Fibroblast of skin of abdomen (primary cell): ENCODE results near the gene XIRP2.

ENCODE experiments used
- DNase-seq: peaks from one replicate; pipeline ENCODE4 v3.0.0-alpha.2; 2013

The XIRP2 gene

DNA sequence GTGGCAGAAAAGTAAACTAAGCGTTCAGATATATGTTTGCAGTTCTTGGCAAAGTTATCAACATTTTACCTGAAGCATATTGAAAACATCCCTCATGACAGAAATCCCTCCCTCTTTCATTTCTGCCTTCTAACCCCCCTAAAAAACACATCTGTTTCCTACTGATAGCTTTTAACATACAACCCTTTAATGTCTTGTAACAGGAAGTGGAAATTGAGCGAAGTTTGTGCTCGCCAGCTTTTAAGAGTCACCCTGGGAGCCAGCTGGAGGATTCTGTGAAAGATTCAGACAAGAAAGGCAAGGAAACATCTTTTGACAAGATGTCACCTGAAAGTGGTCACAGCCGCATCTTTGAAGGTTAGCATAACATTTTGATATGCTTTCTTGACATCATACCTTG, 247.4 kb downstream of the XIRP2 start:
- DNase-seq: no peak

DNA sequence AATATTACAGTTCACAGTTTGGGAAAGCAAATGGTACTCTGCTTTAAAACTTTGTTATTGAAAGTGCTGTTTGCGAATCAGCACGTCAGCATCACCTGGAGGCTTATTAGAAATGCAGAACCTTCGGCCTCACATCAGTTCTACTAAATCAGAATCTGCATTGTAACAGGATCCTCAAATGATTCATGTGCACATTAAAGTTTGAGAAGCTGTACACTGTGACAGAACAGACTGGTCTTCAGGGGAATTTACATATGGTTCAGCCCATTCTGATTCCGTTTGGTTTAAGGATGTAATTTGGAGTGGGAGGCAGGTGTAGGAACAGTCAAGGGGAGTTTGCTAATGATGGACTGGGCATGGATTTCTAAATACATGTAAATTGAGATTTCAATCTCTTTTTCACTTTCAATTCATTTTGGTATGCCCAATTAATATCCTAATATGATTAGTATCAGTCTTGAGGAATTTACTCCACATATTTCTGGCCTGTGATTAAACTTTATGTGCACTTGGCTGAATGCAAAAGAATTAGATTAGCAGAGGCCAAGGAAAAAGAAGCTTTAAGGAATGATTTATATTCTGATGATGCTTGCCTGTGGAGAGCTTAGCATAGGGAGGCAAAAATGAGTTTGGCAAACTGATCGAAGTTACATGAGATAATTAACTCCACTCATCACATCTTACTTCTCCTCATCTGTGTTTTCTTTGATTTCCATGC, 248.8 kb downstream of the XIRP2 start:
- DNase-seq: peak; percentile 46

GRCh38 chr2:167140330-167140729, 252.1 kb downstream of the XIRP2 start:
- no peak for DNase-seq

DNA sequence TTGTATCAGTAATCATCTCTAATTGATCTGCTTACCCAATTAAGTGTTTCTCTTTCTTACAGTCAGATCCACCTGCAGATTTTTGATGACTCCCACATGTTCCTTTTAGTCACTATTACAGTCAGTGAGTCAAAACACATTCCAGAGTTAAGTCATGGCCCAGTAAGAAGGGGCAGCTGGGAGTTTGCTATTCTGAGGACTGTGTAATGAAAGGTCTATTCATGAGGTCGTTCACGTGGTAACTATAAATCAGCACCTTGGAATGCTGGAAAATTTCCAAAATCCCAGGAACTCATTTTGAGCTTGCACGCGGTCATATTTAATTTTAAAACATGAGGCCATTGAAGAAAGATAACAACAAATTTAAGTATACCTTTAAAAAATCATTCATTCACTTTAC, 252.5 kb downstream of the XIRP2 start:
- peak; percentile 97 for DNase-seq

- no peak for DNase-seq
Observed at GRCh38 chr2:167142554-167142953, 254.3 kb downstream of the XIRP2 start.

DNA sequence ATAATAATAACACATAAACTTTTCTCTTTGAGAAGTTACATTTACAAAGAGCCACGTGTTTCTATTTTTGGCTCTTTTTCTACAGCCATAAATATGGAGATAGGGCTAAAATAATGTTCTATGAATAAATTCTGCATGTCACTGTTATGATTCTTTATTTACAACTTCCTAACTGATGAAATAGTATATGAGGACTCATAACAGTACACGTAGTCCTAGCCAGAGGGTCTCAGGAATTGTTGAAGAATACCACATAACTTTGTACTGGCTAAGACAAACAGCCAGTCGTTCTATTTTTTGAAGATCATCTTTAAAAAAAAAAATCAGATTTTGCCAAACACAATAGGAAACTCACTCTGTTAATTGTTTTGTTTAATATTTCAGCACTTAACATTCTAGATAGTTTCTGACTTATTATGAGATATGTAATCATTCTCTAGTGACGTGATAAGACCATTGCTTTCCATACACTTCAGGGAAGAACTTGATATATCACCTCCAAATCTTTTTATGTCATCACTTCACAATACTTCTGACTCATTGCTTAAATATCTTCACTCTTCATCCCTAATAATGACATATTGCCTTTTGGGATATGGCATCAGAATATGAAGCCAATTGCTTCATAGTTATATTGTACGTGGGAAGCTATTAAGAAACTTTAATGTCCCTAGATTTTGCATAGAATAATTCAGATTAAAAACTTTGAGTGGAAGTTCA, 256.1 kb downstream of the XIRP2 start:
- peak; percentile 57 for DNase-seq

GRCh38 chr2:167147271-167147941, 259.1 kb downstream of the XIRP2 start:
- no peak for DNase-seq

- no peak for DNase-seq
Observed at GRCh38 chr2:167151894-167152293, 263.6 kb downstream of the XIRP2 start.

DNA sequence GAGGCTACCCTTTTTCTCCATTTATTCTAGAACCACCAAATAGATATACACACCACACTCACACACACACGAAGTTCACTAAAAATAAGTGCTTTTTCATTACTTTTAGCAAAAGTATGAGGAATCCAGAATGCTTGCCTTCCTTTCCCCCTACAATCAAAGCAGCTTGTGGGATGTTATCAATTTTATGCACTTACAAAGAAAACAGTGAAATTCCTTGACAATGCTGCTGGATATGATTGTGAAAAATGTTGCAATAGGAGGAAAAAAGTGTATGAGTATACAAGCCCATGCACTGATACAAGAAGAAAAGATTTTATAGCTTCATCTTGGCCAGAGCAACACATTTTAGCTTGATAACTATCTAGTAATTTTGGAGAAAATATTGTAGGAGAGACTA, 269.2 kb downstream of the XIRP2 start:
- DNase-seq: peak; percentile 23

DNA sequence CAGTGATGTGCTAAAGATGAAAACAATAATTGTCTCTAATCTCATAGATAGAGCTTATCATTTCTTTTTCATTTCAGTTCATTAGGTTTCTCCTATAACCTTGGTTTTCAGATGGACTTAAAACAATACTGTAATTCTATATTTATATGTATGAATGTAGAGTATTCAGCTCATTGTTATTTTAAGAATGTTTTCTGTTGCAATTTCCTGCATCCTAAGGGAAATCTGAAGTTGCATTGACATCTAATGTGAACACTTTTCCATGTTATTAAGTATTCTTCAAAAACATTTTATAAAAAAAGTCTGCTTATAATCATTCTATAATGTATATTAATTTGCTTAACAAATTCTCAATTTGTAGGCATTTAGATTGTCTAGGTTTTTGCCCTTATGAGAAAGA, 288.9 kb downstream of the XIRP2 start:
- peak; percentile 51 for DNase-seq

DNA sequence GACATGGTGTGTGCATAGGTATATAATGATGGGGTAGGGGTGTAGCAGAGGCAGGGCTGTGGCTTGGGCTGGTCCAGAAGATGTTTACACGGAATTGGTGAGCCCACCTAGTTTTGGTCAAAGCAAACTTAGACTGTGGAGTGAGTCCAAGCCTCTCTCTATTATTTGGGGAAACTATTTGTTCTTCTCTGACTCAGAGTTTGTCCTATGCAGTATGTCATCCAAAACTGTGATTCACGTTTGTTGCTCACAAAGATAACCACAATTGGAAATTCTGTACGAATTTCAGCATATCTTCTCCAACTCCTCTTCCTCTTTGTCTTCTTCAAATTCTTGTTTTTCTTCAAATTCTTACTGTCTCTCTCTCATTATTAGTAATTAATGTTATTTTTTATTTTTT, 292.9 kb downstream of the XIRP2 start:
- DNase-seq: peak; percentile 54

- DNase-seq: no peak
Observed at GRCh38 chr2:167181688-167182087, 293.4 kb downstream of the XIRP2 start.

GRCh38 chr2:167182403-167182802, 294.1 kb downstream of the XIRP2 start:
- DNase-seq: no peak

DNA sequence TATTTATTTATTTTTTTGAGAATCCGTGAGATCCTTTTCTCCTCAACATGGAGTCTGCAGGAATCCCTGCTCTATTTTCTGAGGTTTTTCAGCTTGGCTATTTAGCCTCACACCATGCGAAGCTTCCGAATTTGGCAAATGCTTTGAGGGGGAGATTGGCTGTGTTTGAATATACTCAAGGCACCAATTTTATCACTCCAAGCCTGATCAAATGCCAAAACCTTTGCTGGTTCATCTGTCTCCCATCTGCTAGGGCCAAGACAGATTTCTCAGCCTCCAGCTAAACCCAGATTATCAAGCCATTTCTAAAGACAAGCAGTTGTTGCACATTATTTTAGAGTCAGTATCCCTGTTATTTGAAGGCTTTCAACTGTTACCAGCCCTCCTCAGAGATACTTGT, 295.7 kb downstream of the XIRP2 start:
- no peak for DNase-seq

DNA sequence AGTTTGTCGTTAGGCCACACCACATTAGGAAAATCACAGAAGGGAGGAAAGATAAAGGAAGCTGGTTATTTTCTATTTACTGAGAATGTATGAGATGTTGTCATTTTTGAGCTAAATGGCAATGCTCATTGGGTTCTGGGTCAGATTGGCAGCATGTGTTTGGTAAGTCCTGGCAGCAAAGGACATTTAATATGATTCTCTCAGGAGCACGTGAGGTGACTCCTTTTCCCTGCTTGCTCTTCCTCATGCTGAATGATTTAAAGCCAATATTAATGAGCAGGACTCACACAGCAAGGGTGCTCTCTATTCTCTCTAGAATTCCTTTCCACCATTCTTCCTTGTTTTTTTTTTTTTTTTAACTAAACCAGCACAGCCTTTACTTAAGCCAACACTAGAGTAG, 298.2 kb downstream of the XIRP2 start:
- no peak for DNase-seq

GRCh38 chr2:167187049-167187727, 298.9 kb downstream of the XIRP2 start:
- DNase-seq: no peak

DNA sequence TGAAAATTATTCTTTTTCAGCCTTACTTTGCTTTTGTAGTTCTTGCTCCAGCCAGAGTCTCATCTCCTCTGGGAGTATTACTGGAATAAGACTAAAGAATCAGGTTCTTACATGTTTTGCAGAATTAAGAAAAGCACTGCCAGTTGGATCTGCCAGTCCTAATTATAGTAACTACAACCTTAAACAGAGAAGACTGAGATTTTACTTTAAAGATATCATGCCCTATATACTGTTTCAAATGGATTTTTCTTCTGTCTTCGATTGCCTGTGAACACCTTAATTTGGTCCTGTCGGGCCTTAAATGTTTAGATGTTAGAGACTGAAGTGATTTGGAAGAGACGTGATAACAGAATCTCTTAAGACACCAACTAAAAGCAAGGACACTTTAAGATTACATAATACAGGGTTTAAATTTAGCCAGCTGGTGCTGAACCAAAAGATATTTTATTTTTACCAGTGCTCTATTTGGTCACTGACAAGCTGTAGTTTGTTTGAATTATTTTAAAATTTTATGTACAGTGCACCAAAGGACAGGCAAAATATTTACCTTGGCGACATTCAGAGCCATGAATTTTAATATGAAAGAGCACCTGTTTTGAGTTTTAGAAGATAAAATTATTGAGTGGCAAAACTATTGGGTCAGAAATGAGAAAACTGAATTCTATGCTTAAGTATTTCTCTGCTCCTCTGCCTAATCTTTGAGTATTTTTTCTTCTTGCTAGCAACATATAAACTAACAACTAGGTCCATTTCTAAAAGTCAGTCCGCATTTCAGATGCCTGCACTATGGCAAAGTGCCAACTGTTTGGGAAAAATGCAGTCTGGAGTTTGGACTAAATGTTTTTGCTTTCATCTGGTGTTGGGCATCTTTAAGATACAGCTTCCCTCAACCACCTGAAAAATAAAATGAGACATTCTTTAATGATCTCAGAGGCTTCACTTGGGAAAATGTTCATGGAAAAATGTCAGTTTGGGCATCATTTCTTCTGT, 300.0 kb downstream of the XIRP2 start:
- DNase-seq: no peak

DNA sequence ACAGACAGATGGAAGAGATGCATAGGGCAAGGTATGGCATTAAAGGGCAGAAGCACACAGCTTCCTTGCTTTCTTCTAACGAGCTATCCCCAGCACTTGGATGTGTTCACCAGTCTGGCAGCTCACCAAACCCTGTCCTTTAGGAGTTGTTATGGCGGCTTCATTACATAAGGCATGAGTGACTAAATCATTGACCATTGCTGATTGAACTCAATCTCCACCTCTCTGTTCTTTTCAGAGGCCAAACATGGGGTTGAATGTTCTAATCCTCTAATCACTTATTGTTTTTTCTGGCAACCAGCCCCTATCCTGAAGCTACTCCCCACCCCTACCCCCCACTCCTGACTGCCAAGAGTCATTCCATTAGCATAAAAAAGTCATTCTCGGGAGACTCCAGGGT, 301.8 kb downstream of the XIRP2 start:
- peak; percentile 35 for DNase-seq

DNA sequence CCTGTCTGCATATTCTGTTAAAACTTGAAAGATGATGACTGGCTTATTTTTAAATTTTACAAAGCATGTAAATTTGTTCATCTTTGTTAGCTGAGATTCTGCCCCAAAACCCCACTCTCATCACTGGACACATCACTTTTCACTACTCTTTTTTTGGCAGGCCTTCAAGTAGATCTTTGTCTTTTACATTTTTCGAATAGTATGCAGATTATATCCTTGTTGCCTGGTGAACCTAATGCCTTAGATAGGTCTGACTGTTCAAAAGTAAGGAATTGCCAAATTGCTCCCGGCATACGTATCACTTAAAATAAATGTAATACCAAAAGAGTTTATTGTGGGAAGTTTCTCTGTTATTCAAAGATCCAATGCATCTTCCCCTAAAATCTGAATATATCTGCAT, 303.3 kb downstream of the XIRP2 start:
- DNase-seq: peak; percentile 48

- DNase-seq: peak; percentile 13
Observed at GRCh38 chr2:167192833-167193232, 304.6 kb downstream of the XIRP2 start.

GRCh38 chr2:167196461-167197252, 308.4 kb downstream of the XIRP2 start:
- DNase-seq: peak; percentile 59
